ENCODE data around the gene VPS50. TPM values are rescaled to one million over a fixed set of nuclear protein-coding genes. Genes with fewer than 3 reads are reported as not detected.

Gene VPS50
- total and polyA plus RNA-seq, 2 experiments from 2014 or later = 11.9 to 30.9 TPM

- Histone ChIP-seq H3K79me2 (ENCODE audit: insufficient read depth) (no peaks in the 10 kb centered on the region), H3K4me2 (ENCODE audit: unreplicated experiment) (peak overlapping the region; percentile 72), H3K27me3 (replicated peaks; ENCODE audit: insufficient read depth) (no peaks in the 10 kb centered on the region), H3K27ac (no peak overlapping the region), H3K9me3 (ENCODE audit: low read depth) (no peaks in the 10 kb centered on the region), H3K4me1 (ENCODE audit: insufficient read depth) (peaks cover 10% of the 10 kb centered on the region; the same call in 1 of the 2 replicates), H3F3A (ENCODE audit: insufficient read depth) (no peaks in the 10 kb centered on the region), H3K9me2 (ENCODE audit: insufficient read depth) (no peaks in the 10 kb centered on the region), H2AFZ (peak overlapping the region; percentile 56), H3K9ac (peak overlapping the region; percentile 43), H3K36me3 (ENCODE audit: low read depth) (0 out of 2 replicates have a peak, but pooled peaks cover 3% of the 10 kb centered on the region), H4K20me1 (ENCODE audit: insufficient read depth) (no peaks in the 10 kb centered on the region), H3K4me3 (peak overlapping the region; percentile 55)
- in situ Hi-C loops (cut with MboI) = loop anchor here (10.0 kb wide), 1 partner anchor 299 kb away; no protein-coding TSS in a partner anchor
- WGBS, 2 experiments (ENCODE audit: low coverage in 1 of 2, low lambda C conversion rate in 2 of 2, missing lambda C conversion rate in 2 of 2) = 30 to 33% methylated on average over 9 of the region's 9 CpGs
- DNase-seq = peak; percentile 50
- TF ChIP-seq EZH2phosphoT487 (IDR thresholded peaks at IDR 0.05; ENCODE audit: insufficient read depth, low read depth) = no peak
- no peak for TF ChIP-seq EZH2 (IDR thresholded peaks at IDR 0.05; ENCODE audit: insufficient read depth, poor library complexity, severe bottlenecking)
These were observed 13.6 kb downstream of the VPS50 start for GRCh38 chr7:93245525-93246432.

GRCh38 chr7:93249491-93250148 is 17.5 kb downstream of the VPS50 start:
- Histone ChIP-seq H3K4me1 (ENCODE audit: insufficient read depth) (peaks cover 10% of the 10 kb centered on the region; the same call in 1 of the 2 replicates), H3K9me3 (ENCODE audit: low read depth) (no peaks in the 10 kb centered on the region), H3K4me2 (ENCODE audit: unreplicated experiment) (no peak overlapping the region), H3K9me2 (ENCODE audit: insufficient read depth) (no peaks in the 10 kb centered on the region), H4K20me1 (ENCODE audit: insufficient read depth) (no peaks in the 10 kb centered on the region), H3K27ac (no peak overlapping the region), H3K27me3 (replicated peaks; ENCODE audit: insufficient read depth) (no peaks in the 10 kb centered on the region), H3K36me3 (ENCODE audit: low read depth) (no peaks in the 10 kb centered on the region), H3F3A (ENCODE audit: insufficient read depth) (no peaks in the 10 kb centered on the region), H3K4me3 (no peak overlapping the region), H2AFZ (no peak overlapping the region), H3K79me2 (ENCODE audit: insufficient read depth) (no peaks in the 10 kb centered on the region), H3K9ac (no peak overlapping the region)
- peak; percentile 20 for DNase-seq
- no peak for TF ChIP-seq EZH2phosphoT487 (IDR thresholded peaks at IDR 0.05; ENCODE audit: insufficient read depth, low read depth)
- TF ChIP-seq EZH2 (IDR thresholded peaks at IDR 0.05; ENCODE audit: insufficient read depth, poor library complexity, severe bottlenecking) = no peak
- 73% methylated on average over 5 of the region's 5 CpGs for WGBS, 2 experiments (ENCODE audit: low coverage in 1 of 2, low lambda C conversion rate in 2 of 2, missing lambda C conversion rate in 2 of 2)
- in situ Hi-C loops (cut with MboI) = loop anchor here (10.0 kb wide), 1 partner anchor 295 kb away; no protein-coding TSS in a partner anchor

GRCh38 chr7:93258661-93259060 is 26.5 kb downstream of the VPS50 start:
- Histone ChIP-seq H3K27ac (no peak overlapping the region), H3K4me1 (ENCODE audit: insufficient read depth) (no peaks in the 10 kb centered on the region), H3K36me3 (ENCODE audit: low read depth) (peaks cover 8% of the 10 kb centered on the region), H3K9me3 (ENCODE audit: low read depth) (no peaks in the 10 kb centered on the region), H3K27me3 (replicated peaks; ENCODE audit: insufficient read depth) (no peaks in the 10 kb centered on the region), H2AFZ (no peak overlapping the region), H3K9ac (no peak overlapping the region), H3K4me2 (ENCODE audit: unreplicated experiment) (no peak overlapping the region), H3K9me2 (ENCODE audit: insufficient read depth) (no peaks in the 10 kb centered on the region), H4K20me1 (ENCODE audit: insufficient read depth) (no peaks in the 10 kb centered on the region), H3K79me2 (ENCODE audit: insufficient read depth) (no peaks in the 10 kb centered on the region), H3F3A (ENCODE audit: insufficient read depth) (no peaks in the 10 kb centered on the region), H3K4me3 (no peak overlapping the region)
- in situ Hi-C loops (cut with MboI) = no loop called here
- DNase-seq = no peak
- no peak for TF ChIP-seq EZH2phosphoT487 (IDR thresholded peaks at IDR 0.05; ENCODE audit: insufficient read depth, low read depth)
- no peak for TF ChIP-seq EZH2 (IDR thresholded peaks at IDR 0.05; ENCODE audit: insufficient read depth, poor library complexity, severe bottlenecking)

DNA sequence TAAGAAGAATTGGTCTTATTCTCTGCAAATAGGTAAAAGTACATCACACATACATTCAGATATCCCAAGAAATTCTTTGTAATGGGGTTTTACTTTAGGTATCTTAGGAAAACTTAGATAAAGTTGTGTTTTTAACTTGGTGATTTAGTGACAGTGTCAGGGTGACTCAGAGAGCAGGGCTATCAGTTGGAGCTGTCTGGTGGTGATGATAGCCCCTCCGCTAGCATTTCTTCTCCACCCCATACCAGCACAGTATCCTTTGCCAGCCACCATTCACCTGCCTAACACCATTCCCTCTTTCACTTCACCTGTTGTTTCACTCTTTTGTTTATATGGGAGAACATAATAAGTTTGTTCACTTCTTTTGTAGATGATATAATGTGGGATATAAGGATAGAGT is 30.4 kb downstream of the VPS50 start:
- Histone ChIP-seq H3K79me2 (ENCODE audit: insufficient read depth) (no peaks in the 10 kb centered on the region), H3K9ac (no peak overlapping the region), H3K9me2 (ENCODE audit: insufficient read depth) (no peaks in the 10 kb centered on the region), H3K27me3 (replicated peaks; ENCODE audit: insufficient read depth) (no peaks in the 10 kb centered on the region), H2AFZ (no peak overlapping the region), H3K36me3 (ENCODE audit: low read depth) (peaks cover 8% of the 10 kb centered on the region), H4K20me1 (ENCODE audit: insufficient read depth) (no peaks in the 10 kb centered on the region), H3F3A (ENCODE audit: insufficient read depth) (no peaks in the 10 kb centered on the region), H3K4me3 (no peak overlapping the region), H3K27ac (no peak overlapping the region), H3K4me2 (ENCODE audit: unreplicated experiment) (no peak overlapping the region), H3K9me3 (ENCODE audit: low read depth) (no peaks in the 10 kb centered on the region), H3K4me1 (ENCODE audit: insufficient read depth) (no peaks in the 10 kb centered on the region)
- in situ Hi-C loops (cut with MboI) = no loop called here
- 73 to 100% methylated on average over 1 of the region's 1 CpG for WGBS, 2 experiments (ENCODE audit: low coverage in 1 of 2, low lambda C conversion rate in 2 of 2, missing lambda C conversion rate in 2 of 2)
- DNase-seq = no peak
- TF ChIP-seq EZH2 (IDR thresholded peaks at IDR 0.05; ENCODE audit: insufficient read depth, poor library complexity, severe bottlenecking) (no peak), EZH2phosphoT487 (IDR thresholded peaks at IDR 0.05; ENCODE audit: insufficient read depth, low read depth) (no peak)

Data from GM23248 (cell line).